ENCODE results near the gene SFRP5. TPM values are rescaled to one million over a fixed set of nuclear protein-coding genes. Genes with fewer than 3 reads are reported as not detected.

SFRP5 gene
- total RNA-seq, 2 donors from 2014 or later: 0.41 to 1.8 TPM

GRCh38 chr10:97813311-97813710 is 41.5 kb upstream of the SFRP5 start:
- H3K4me1 ChIP-seq (ENCODE audit: control insufficient read depth in 1 of 2, low read depth in 2 of 2): no peaks in the 10 kb centered on the region
- H3K36me3 ChIP-seq: no peaks in the 10 kb centered on the region
- ATAC-seq (ENCODE audit: insufficient number of reproducible peaks, low FRiP score, low read depth): no peak
- H3K27ac ChIP-seq: no peak overlapping the region
- no peak overlapping the region for H3K4me3 ChIP-seq
- DNase-seq (ENCODE audit: low spot score): no peak
- H3K27me3 ChIP-seq (replicated peaks; ENCODE audit: insufficient read depth): no peaks in the 10 kb centered on the region
- H3K9me3 ChIP-seq: no peaks in the 10 kb centered on the region
- TF ChIP-seq, protein P1, sequence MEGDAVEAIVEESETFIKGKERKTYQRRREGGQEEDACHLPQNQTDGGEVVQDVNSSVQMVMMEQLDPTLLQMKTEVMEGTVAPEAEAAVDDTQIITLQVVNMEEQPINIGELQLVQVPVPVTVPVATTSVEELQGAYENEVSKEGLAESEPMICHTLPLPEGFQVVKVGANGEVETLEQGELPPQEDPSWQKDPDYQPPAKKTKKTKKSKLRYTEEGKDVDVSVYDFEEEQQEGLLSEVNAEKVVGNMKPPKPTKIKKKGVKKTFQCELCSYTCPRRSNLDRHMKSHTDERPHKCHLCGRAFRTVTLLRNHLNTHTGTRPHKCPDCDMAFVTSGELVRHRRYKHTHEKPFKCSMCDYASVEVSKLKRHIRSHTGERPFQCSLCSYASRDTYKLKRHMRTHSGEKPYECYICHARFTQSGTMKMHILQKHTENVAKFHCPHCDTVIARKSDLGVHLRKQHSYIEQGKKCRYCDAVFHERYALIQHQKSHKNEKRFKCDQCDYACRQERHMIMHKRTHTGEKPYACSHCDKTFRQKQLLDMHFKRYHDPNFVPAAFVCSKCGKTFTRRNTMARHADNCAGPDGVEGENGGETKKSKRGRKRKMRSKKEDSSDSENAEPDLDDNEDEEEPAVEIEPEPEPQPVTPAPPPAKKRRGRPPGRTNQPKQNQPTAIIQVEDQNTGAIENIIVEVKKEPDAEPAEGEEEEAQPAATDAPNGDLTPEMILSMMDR (IDR thresholded peaks at IDR 0.05): no peak

DNA sequence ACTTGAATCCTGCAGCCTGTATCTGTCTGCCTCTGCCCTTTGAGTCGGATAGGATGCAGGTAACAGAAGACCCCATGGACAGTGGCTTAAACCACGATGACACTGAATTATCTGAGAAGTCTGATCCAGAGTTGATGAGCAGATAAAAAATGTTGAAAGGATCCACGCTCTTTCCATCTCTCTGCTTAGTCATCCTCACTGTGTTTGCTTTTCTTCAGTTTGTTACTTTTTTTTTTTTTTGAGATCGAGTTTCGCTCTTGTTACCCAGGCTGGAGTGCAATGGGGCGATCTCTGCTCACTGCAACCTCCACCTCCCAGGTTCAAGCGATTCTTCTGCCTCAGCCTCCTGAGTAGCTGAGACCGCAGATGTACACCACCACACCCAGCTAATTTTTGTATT is 40.9 kb upstream of the SFRP5 start:
- no peaks in the 10 kb centered on the region for H3K9me3 ChIP-seq
- H3K27me3 ChIP-seq (replicated peaks; ENCODE audit: insufficient read depth): no peaks in the 10 kb centered on the region
- ATAC-seq (ENCODE audit: insufficient number of reproducible peaks, low FRiP score, low read depth) (no peak), DNase-seq (ENCODE audit: low spot score) (no peak)
- no peaks in the 10 kb centered on the region for H3K36me3 ChIP-seq
- H3K4me3 ChIP-seq: no peak overlapping the region
- no peaks in the 10 kb centered on the region for H3K4me1 ChIP-seq (ENCODE audit: control insufficient read depth in 1 of 2, low read depth in 2 of 2)
- TF ChIP-seq, protein P1 (IDR thresholded peaks at IDR 0.05): no peak
- no peak overlapping the region for H3K27ac ChIP-seq

DNA sequence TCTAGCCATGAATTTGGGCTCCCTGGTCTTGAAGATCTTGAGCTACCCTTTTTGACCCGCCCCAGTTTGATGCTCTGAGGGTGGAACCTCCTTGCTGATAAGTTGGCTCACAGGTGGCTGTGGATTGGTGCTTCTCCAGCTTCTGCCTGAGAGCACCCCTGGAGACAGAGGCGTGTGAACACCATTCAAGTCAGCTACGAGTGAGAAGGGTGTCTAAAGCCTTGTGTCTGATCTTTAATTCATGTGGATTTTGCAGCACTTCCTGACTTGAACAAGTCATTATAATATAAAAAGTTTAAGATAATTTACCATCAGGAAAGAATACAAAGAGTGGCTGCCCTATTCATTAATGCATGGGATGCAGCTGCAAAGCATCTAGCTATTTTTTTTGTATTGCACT is 40.2 kb upstream of the SFRP5 start:
- no peaks in the 10 kb centered on the region for H3K4me1 ChIP-seq (ENCODE audit: control insufficient read depth in 1 of 2, low read depth in 2 of 2)
- no peaks in the 10 kb centered on the region for H3K9me3 ChIP-seq
- DNase-seq (ENCODE audit: low spot score) (no peak), ATAC-seq (ENCODE audit: insufficient number of reproducible peaks, low FRiP score, low read depth) (no peak)
- TF ChIP-seq, protein P1 (IDR thresholded peaks at IDR 0.05): no peak
- no peaks in the 10 kb centered on the region for H3K27me3 ChIP-seq (replicated peaks; ENCODE audit: insufficient read depth)
- no peak overlapping the region for H3K27ac ChIP-seq
- no peaks in the 10 kb centered on the region for H3K36me3 ChIP-seq
- no peak overlapping the region for H3K4me3 ChIP-seq

DNA sequence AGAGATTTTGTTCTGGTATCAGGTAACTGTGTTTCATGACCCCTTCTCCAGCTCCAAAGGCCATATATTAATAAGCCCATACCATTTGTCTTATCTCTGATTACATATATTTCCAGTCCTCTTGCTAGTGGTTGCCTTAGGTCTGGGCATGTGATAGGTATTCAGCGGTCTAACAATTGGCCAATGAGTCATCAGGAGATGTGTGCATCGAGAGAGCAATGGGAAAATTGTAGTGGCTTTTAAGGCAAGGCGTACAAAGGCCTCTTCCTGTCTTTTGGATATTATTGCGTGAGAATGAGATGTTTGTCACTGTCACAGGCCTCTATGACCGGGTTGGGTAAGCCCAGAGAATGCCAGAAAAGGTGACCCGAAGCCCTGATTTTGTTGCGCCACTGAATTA is 38.6 kb upstream of the SFRP5 start:
- Histone ChIP-seq H3K27me3 (replicated peaks; ENCODE audit: insufficient read depth) (no peaks in the 10 kb centered on the region), H3K4me1 (ENCODE audit: control insufficient read depth in 1 of 2, low read depth in 2 of 2) (no peaks in the 10 kb centered on the region), H3K9me3 (no peaks in the 10 kb centered on the region), H3K4me3 (no peak overlapping the region), H3K27ac (no peak overlapping the region), H3K36me3 (no peaks in the 10 kb centered on the region)
- DNase-seq (ENCODE audit: low spot score) (no peak), ATAC-seq (ENCODE audit: insufficient number of reproducible peaks, low FRiP score, low read depth) (no peak)
- TF ChIP-seq, protein P1 (IDR thresholded peaks at IDR 0.05): no peak

GRCh38 chr10:97805949-97806348 is 34.1 kb upstream of the SFRP5 start:
- TF ChIP-seq, protein P1 (IDR thresholded peaks at IDR 0.05): no peak
- no peaks in the 10 kb centered on the region for H3K36me3 ChIP-seq
- ATAC-seq (ENCODE audit: insufficient number of reproducible peaks, low FRiP score, low read depth): no peak
- H3K4me1 ChIP-seq (ENCODE audit: control insufficient read depth in 1 of 2, low read depth in 2 of 2): no peaks in the 10 kb centered on the region
- no peak for DNase-seq (ENCODE audit: low spot score)
- no peaks in the 10 kb centered on the region for H3K27me3 ChIP-seq (replicated peaks; ENCODE audit: insufficient read depth)
- H3K4me3 ChIP-seq: no peak overlapping the region
- no peak overlapping the region for H3K27ac ChIP-seq
- H3K9me3 ChIP-seq: no peaks in the 10 kb centered on the region
